ENCODE results near the gene GTF2H4.

The GTF2H4 gene

DNA sequence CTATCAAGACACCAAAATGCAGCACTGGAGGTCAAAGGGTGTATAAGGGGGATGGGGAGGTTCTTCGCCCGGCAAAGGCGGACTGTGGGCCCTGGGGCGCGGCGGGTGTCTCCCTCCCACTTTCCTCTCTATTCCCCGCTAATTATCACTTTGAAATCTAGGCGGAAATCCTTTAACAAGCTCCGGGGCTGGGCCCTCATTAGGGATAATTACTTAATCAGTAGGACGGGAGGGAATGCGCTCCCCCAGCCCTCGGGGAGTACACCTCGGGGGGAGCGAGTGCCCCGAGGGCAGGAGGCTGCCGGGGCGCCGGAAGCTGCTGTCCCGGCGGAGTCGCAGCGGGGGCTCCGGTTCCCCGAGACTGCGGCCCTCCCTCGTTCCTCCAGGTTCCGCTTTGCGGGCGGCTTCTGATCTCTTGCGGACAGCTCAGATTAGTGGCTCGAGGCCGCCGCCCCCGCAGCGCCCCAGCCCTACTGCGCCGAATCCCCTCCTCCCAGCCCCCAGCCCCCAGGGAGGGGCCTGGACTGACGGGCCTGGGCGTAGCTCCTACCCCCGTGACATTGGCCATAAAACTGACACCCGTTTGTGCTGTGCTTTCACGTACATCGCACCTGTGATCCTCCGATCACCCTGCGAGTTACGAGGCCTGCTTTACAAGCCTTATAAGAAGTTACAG is 47.5 kb downstream of the GTF2H4 start:
- H3K4me3 ChIP-seq (ENCODE audit: low read depth, low read length) = peak overlapping the region; percentile 17
- DNase-seq (ENCODE audit: low read depth, low spot score) = peak; percentile 12
- in situ Hi-C loops (cut with HindIII; ENCODE audit: low sequenced_read_pairs) = no loop called here
- TF ChIP-seq, protein P1, sequence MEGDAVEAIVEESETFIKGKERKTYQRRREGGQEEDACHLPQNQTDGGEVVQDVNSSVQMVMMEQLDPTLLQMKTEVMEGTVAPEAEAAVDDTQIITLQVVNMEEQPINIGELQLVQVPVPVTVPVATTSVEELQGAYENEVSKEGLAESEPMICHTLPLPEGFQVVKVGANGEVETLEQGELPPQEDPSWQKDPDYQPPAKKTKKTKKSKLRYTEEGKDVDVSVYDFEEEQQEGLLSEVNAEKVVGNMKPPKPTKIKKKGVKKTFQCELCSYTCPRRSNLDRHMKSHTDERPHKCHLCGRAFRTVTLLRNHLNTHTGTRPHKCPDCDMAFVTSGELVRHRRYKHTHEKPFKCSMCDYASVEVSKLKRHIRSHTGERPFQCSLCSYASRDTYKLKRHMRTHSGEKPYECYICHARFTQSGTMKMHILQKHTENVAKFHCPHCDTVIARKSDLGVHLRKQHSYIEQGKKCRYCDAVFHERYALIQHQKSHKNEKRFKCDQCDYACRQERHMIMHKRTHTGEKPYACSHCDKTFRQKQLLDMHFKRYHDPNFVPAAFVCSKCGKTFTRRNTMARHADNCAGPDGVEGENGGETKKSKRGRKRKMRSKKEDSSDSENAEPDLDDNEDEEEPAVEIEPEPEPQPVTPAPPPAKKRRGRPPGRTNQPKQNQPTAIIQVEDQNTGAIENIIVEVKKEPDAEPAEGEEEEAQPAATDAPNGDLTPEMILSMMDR (IDR thresholded peaks at IDR 0.05; ENCODE audit: low read depth, low read length) = no peak

DNA sequence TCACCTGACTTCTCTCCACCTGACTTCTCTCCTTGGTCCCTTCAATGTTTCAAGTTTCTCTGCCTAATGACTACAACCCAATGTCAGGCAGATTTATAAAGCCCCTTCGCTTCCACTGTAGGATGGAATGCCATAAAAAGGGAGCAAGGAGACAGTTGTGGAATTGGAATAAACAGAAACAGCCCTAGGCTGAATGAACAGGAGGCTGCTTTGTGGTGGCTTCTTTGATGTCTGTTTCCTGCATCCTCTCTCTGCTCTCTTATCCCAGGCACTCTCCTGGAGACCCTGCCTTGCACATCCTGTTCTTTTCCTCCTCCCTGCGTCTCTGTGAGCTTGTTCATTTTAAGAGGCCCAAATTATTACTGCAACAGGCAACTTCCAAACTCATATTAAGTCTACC is 49.7 kb downstream of the GTF2H4 start:
- in situ Hi-C loops (cut with HindIII; ENCODE audit: low sequenced_read_pairs) = no loop called here
- TF ChIP-seq, protein P1 (IDR thresholded peaks at IDR 0.05; ENCODE audit: low read depth, low read length) = no peak
- no peak overlapping the region for H3K4me3 ChIP-seq (ENCODE audit: low read depth, low read length)
- no peak for DNase-seq (ENCODE audit: low read depth, low spot score)

DNA sequence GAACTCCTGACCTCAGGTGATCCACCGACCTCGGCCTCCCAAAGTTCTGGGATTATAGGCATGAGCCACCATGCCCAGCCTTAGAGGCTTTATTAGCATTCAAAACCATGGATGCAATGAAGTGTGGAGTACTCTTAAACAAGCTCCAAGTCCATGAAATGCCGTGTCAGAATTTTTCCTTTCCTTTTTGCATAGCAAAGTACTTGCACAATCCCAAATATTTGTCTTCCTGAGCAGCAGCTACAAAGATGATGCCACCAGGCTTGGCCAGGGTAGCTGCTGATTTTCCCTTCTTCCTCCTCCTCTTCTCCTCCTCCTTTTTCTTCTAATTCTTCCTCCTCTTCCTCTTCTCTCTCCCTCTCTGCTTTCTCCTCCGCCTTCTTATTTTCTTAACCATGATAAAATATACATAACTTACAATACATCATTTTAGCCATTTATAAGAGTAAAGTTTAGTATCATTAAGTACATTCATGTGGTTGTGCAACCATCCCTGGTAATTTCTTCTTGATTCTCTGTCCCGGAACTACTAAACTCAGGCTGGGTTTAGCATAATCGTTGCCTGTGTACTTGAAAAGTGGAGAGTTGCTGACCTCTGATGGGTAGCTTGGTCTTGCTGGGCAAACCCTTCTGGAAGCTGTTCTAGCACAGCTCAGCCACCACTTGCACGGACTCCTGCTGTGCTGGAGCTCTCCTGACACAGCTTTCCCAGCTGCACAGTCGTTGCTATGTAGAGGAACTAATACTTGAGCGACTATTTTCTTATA is 53.1 kb downstream of the GTF2H4 start:
- no peak overlapping the region for H3K4me3 ChIP-seq (ENCODE audit: low read depth, low read length)
- TF ChIP-seq, protein P1 (IDR thresholded peaks at IDR 0.05; ENCODE audit: low read depth, low read length) = no peak
- DNase-seq (ENCODE audit: low read depth, low spot score) = peak; percentile 17
- in situ Hi-C loops (cut with HindIII; ENCODE audit: low sequenced_read_pairs) = no loop called here

DNA sequence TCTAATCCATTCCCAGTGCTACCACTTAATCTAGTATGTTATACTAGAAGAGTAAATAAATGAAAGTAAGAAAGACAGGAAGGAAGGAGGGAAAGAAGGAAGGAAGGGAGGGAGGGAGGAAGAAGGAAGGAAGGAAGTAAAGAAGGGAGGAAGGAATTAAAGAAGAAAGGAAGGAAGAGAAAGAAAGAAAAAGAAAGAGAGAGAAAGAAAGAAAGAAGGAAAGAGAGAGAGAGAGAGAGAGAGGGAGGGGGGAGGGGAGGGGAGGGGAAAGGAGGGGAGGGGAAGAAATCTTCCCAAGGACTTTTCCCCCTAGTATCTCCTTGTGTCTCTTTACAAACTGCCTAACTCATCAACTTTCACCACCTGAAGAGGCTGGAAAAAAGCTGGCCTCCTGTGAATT is 54.7 kb downstream of the GTF2H4 start:
- TF ChIP-seq, protein P1 (IDR thresholded peaks at IDR 0.05; ENCODE audit: low read depth, low read length) = no peak
- no peak overlapping the region for H3K4me3 ChIP-seq (ENCODE audit: low read depth, low read length)
- no peak for DNase-seq (ENCODE audit: low read depth, low spot score)
- in situ Hi-C loops (cut with HindIII; ENCODE audit: low sequenced_read_pairs) = no loop called here

DNA sequence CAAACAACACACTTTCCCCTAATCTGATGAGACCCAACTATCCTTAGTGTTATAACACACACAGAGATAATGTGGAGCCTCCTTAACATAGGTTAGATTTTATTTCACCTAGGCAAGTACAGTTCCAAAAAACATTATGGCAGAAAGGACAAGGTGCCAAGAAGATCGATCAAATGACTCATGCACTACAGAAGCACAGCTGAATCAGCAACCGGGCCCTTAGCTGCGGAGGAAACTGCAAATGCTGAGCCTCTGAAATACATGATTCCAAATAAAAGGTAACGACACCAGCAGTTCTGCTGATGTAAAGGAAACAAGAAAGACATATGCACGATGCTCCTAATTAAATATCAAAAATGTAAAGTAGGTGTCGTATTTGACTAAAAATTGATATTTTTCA is 55.6 kb downstream of the GTF2H4 start:
- TF ChIP-seq, protein P1 (IDR thresholded peaks at IDR 0.05; ENCODE audit: low read depth, low read length) = no peak
- in situ Hi-C loops (cut with HindIII; ENCODE audit: low sequenced_read_pairs) = no loop called here
- no peak overlapping the region for H3K4me3 ChIP-seq (ENCODE audit: low read depth, low read length)
- peak; percentile 67 for DNase-seq (ENCODE audit: low read depth, low spot score)
